Measurements from ENCODE around the gene GAST.

DNA sequence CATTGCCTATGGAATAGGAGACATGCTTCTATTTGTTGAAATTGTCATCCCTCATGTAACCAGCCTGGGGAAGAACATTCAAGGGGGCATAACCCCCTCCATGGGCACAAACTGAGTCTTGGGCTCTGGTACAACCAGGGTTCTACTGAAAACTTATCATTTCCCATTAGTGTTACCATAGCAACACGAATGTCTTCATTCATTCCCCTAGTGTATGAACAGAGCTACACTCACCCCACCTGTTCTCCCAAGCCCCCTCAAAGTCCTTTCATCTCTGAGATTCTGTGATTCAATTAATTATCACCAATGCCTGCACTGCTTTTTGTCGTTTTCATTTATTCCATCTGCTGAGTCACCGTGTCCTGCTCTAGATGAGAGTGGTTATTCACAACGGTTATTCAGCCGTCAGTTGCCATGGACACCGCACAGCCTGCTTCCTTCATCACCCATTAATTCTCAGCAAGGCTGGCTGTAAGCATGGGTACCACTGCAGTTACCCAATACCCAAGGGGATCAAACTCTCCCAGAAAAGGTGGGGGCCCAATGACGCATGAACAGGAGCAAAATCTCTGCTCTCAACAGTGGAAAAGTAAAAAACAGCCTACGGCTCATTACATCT lies 1.6 kb upstream of the GAST start:
- TF ChIP-seq EZH2 (IDR thresholded peaks at IDR 0.05; ENCODE audit: low read length, missing control alignments) = no peak
- TF ChIP-seq CTCF (conservative IDR thresholded peaks at IDR 0.05 in 1 of 2, IDR thresholded peaks at IDR 0.05 in 1 of 2; ENCODE audit: low read depth in 1 of 2, low read length in 2 of 2) = no peak

Measured in fibroblast of lung (primary cell).